VCaP (cell line): ENCODE data around the gene TNS1.

Experiments
- H3K27ac ChIP-seq: fragments of 450-650 bp; 2 replicates; pipeline ENCODE4 v1.5.1; 2017
- TF ChIP-seq, protein P1 (sequence below): fragments of 450-650 bp; conservative IDR thresholded peaks from 2 replicates; pipeline ENCODE4 v1.5.1; 2017; ENCODE audit warnings: mild to moderate bottlenecking, moderate library complexity

TNS1 gene

DNA sequence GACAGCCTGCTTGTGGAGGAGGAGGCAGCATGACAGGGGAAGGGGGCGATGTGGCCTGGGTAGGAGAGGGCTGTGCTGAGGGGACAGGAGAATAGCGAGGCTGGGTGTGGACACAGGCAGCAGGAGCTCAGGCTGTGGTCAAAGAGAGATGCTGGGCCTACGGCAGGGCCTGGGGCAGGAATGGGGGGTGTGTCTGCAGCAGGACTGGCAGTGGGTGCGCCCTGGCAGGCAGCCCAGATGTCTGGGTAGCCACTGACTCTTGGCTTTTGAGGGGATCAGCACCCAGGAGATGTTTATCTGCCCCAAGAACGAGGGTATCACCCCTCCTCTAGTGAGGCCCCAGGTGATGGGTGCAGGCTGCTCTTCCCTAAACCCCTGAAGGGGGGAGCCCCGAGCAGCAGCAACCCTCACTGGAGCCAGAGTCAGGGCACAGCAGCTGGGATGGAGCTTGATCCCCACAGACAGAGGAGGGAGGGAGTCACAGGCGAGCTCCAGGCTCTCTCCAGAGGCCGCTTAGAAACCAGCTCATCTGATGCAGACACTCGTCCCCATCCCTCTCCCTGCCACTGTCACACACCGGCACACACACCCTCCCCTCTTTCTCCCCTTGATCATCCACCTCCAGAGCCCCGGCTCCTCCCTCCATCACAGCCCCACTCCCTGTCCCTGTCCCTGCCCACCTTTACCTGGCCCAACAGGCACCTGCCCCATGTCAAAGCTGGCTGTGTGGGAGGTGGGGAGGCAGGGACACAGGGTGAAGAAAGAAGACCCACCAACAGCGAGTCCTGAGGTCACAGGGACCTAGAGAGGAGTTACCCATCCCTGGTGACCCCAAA lies 29.8 kb upstream of the TNS1 start:
- TF ChIP-seq, protein P1, sequence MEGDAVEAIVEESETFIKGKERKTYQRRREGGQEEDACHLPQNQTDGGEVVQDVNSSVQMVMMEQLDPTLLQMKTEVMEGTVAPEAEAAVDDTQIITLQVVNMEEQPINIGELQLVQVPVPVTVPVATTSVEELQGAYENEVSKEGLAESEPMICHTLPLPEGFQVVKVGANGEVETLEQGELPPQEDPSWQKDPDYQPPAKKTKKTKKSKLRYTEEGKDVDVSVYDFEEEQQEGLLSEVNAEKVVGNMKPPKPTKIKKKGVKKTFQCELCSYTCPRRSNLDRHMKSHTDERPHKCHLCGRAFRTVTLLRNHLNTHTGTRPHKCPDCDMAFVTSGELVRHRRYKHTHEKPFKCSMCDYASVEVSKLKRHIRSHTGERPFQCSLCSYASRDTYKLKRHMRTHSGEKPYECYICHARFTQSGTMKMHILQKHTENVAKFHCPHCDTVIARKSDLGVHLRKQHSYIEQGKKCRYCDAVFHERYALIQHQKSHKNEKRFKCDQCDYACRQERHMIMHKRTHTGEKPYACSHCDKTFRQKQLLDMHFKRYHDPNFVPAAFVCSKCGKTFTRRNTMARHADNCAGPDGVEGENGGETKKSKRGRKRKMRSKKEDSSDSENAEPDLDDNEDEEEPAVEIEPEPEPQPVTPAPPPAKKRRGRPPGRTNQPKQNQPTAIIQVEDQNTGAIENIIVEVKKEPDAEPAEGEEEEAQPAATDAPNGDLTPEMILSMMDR = no peak
- H3K27ac ChIP-seq = no peak overlapping the region

DNA sequence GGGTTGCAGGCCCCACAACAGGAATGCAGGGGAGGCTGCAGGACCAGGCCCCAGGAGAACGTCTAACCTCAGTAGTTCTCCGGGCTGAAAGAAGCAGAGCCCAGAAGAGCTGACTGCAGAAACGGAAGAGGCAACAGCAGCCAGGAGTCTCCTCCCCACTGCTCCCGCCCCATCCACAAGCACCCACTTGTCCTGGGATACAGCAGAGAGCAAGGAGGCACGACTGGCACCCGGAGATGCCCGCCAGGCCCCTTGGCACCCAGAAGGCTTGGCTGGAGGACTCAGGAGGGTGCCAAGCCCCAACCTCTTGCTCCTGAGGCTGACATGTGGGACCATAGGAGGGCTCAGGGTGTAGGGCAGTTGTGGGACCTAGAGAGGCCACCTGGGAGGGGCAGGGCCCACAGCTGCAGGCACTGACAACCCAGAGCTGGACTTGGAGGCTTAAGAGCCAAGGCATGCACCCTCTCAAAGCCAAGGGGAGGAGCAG lies 29.0 kb upstream of the TNS1 start:
- no peak overlapping the region for H3K27ac ChIP-seq

DNA sequence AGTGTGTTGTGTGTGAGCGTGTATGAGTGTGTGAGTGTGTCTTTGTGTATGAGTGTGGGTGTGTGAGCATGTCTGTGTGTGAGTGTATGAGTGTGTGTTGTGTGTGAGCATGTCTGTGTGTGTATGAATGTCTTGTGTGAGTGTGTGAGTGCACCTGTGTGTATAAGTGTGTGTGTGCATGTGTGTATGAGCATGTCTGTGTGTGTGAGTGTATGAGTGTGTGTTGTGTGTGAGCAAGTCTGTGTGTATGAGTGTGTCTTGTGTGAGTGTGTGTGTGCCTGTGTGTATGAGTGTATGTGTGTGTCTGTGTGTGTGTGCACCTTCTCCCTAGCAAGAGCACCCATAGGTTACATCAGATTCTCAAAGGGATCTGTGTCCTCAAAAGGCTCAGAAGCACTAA lies 28.5 kb upstream of the TNS1 start:
- TF ChIP-seq, protein P1 = no peak
- no peak overlapping the region for H3K27ac ChIP-seq

More for the DNA sequence above, 29.0 kb upstream of the TNS1 start:
- TF ChIP-seq, protein P1 = no peak

- H3K27ac ChIP-seq = no peak overlapping the region
- TF ChIP-seq, protein P1 = no peak
Measured at GRCh38 chr2:218030409-218031195, 27.8 kb upstream of the TNS1 start.

DNA sequence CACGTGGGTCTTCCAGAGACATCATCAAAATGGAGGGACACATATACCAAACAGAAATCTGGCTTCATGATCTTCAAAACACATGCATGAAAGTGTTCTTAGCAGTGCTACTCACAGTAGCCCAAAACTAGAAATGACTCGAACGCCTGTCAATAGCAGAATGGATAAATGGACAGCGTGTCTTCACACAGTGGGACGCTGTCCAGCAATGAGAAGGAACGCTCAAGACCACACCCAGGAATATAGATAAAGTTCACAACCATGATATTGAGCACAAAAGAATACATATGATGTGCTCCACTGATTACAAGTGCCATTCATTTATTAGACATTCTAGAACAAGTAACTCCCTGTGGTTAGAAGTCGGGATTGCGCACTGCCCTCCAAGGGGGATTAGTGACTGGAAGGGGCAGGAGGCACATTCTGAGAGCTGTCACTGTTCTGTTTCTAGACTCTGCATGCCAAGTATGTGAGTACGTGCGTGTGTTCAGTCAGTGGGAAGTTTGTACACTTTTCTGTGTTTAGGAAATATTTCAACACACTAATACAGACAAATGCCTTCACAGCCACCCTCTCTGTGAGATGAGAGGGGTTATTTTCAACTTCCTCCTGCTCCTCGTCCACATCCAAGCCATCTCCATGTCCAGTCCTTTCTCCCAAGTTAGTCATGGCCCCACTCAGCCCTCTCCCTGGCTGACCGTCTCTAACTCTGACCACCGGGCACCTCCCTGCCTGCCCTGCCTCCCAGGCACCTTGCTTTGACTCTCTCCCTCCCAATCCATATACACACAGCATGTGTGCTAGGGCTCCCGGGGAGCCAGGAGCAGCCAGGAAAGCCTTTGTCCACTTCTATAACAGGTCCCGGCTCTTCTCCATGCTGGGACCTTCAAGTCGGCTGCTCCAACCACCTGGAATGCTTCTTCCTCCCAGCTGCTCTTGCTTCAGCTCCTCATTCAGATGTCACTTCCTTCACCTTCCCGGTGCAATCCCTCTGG lies 26.9 kb upstream of the TNS1 start:
- no peak overlapping the region for H3K27ac ChIP-seq
- TF ChIP-seq, protein P1 = no peak

DNA sequence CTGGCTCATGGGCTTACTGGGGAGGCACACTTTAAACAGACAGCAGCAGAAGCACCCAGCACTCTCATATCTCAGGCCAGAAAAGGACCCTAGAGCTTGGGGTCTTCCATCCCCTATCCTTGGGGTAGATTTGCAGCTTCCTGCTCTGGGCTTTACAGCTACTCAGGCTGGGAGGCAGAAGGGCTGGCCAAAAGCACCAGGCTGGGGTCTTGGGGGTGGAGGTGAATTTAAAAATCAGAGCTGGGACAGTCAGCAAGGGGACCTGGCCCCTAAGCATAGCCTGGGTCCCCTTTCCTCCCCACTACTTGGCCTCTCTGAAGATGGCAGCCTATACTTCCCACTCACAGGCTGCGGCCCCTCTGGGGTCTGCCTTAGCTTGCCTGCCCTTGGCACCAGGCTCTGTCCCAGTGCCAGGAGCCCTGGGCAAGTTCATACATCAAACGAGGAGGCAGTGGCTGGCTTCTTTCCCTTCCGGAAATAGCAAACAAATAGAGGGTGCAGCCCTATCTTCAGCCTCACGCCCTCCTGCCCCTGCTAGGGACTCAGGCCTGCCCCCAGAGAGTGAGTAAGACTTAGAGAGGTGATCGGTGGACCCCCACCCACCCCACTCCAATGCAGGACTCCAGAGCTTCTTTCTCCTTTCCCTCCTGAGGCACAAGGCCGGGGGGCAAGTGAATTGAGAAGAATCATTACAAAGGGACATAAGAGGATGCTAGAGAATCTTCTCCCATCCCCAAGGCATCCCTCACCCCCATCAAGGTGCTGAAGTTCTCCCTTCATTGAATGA lies 26.0 kb upstream of the TNS1 start:
- no peak overlapping the region for H3K27ac ChIP-seq

More for the DNA sequence above, 26.0 kb upstream of the TNS1 start:
- TF ChIP-seq, protein P1 = no peak
